Hypothalamus (tissue), 51 donors: ENCODE results near the gene KIF26A.
A peak's percentile ranks its signal among the peaks of the same experiment; 100 is the strongest.

ENCODE experiments used
- DNase-seq, 51 donors: peaks; one replicate each; lab custom pipeline; 2025; lab: John Stamatoyannopoulos, UW

The KIF26A gene

GRCh38 chr14:104100171-104101085 is 38.0 kb upstream of the KIF26A start:
- no peak for DNase-seq

DNA sequence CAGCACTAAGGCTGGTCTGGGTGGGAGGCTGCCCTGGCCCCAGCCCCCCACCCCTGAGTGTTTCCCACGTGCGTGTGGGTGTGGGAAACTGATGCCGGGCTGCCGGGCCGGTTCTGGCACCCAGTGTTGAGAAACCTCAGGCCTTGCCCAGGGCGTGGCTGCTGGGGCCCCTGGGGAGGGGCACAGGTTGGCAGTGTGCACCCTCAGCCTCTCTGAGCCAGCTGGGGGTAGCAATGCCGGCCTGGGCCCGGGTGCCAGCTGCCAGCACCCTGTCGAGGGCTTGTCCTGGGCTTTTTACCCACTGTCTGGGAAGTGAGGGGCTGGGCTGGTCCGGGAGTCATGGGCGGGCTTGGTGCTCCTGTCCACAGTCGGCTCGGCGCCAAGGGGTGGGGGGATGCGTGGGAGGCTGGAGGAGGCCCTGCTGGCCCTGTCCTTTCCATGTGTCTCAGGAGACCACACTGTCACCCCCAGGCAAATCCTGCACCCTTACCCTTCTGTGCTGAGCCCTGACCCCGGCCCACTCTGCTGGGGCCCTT is 37.2 kb upstream of the KIF26A start:
- no peak for DNase-seq

GRCh38 chr14:104101651-104102281 is 36.6 kb upstream of the KIF26A start:
- DNase-seq, result no peak

DNA sequence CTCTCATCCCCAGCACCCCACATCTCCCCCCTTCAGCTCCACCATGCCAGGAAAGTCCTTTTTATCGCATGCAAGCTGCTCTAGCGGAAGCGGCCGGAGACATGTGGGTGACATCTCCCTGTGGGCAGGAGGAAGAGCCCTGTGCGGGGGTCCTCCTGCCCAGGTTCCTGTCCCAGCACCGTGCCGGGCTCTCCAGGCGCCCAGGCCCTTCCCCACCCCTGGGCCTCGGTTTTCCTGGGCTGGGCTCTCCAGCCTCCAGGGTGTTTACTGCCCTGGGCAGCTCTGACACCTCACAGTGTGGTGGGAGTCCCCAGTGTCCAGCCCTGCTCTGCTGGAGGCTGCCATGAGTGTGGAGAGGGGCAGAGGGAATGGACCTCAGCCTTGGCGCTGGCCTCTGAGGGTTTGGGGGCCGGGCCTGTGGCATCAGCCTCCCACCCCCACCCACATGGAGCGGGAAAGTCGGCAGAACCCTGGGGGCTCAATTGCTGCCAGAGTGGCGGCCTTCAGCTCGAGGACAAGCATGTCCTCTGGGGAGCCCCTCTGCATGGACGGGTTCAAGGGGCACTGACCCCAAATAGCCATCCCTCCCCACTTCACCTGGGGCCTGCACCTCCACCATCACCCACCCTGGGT is 36.0 kb upstream of the KIF26A start:
- DNase-seq, result no peak

- no peak for DNase-seq
These were observed 35.3 kb upstream of the KIF26A start for GRCh38 chr14:104103061-104103445.

DNA sequence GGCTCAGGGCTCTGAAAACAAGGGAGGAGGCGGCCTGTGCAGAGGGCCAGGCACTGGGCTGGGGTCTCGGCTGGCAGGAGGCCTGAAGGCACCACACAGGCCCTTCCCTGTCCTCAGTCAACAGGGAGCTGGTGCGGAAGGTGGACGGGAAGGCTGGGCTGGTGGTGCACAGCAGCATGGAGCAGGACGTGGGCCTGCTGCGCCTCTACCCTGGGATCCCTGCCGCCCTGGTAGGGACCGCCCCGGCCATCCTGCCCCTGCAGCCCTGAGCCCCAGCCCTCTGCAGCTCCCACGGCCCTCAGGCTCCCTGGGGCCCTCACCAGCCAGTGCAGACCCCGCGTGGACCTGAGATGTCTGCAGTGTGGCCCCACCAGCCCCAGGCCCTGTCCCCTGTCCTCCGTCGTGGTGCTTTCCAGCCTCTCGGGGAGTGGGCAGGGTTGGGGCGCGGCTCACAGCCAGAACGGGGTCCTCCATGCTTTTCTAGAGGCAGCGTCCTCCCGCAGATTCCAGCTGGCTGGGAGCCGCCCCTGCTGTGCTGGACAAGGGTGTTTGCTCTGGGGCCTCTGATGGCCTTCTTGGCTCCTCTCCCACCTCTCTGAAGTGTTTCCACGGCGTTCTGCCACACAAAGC is 34.8 kb upstream of the KIF26A start:
- no peak for DNase-seq

- no peak for DNase-seq
These were observed 34.1 kb upstream of the KIF26A start for GRCh38 chr14:104104076-104104901.

DNA sequence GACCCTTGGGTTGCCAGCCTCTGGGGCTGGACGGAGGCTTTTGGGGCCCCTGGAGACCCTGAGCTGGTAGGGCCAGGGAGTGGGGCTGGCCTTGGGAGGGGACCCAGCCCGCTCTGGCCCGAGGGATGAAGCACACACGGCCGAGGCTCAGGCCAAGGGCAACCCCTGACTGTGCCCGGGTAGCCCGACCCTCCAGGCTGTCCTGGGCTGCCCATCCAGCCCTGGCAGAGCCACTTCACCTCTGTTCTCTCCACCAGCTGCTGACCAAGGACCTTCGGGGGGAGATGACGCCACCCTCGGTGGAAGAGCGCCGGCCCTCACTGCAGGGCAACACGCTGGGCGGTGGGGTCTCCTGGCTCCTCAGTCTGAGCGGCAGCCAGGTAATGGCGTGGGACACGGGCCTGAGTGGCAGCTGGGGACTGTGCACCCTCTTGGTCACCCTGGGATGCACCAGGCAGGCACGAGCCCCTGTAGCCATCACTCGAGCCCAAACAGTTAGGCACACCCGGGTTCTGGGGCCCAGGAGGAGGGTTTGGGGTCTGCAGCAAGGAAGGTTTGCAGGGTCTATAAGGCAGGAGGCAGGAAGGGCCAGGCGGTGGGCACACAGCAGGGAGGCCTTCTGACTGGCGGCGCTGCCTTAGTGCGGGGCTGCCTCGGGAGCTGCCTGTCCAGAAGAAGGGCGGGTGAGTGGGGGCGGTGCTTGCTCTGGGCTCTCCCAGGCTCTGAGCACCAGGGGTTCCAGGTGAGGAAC is 33.1 kb upstream of the KIF26A start:
- DNase-seq, result no peak

DNA sequence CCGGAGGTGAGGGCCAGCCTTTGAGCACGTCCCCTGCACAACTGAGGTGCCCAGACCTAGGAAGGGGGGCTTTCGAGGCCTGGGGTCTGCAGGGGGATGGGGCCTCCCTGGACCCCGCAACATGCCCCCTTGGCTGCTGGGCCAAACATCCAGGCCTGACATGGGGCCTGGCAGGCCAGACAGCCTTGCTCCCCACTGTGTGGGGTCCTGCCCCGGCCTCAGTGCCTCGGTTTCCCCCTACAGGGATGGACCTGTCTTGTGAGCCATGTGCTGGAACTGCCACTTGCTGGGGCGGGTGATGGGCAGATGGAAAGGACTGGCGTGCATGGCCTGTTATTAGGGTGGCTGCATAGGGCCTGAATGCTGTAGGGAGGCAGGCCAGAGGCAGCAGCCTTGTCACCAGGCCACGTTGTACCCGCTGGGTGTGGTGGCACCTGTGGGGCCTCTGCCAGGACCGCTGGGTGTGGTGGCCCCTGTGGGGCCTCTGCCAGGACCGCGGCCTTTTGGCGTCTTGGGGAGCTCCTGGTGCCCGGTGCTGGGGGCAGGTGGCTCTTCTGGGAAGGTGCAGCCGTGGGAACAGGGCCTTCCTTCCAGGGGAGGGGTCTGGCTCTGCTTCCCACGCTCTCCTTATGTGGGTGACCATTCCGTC is 32.4 kb upstream of the KIF26A start:
- DNase-seq, result no peak

GRCh38 chr14:104106471-104106991 is 31.9 kb upstream of the KIF26A start:
- no peak for DNase-seq

DNA sequence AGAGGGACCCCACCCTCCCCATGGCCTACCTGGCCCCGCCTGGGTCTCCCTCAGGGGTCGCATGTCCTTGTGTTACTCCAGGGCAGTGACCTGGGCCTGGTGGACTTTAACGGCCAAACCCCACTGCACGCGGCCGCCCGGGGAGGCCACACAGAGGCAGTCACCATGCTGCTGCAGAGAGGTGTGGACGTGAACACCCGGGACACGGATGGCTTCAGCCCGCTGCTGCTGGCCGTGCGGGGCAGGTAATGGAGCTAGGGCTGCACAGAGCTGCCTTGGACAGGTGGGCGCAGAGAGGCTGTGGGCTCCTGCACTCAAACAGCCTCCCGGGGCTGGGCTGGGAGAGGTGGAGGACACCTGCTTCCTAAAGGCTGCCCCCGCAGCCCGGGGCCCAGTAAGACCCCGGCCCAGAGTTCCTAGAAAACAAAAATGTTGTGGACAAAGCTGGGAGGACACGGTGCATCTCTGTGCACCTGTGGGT is 31.2 kb upstream of the KIF26A start:
- DNase-seq, result no peak

GRCh38 chr14:104107611-104108569 is 30.5 kb upstream of the KIF26A start:
- DNase-seq, result peak in 2 of 51 donors; percentile 12 to 35

- DNase-seq, result no peak
These were observed 29.5 kb upstream of the KIF26A start for GRCh38 chr14:104108570-104109541.

DNA sequence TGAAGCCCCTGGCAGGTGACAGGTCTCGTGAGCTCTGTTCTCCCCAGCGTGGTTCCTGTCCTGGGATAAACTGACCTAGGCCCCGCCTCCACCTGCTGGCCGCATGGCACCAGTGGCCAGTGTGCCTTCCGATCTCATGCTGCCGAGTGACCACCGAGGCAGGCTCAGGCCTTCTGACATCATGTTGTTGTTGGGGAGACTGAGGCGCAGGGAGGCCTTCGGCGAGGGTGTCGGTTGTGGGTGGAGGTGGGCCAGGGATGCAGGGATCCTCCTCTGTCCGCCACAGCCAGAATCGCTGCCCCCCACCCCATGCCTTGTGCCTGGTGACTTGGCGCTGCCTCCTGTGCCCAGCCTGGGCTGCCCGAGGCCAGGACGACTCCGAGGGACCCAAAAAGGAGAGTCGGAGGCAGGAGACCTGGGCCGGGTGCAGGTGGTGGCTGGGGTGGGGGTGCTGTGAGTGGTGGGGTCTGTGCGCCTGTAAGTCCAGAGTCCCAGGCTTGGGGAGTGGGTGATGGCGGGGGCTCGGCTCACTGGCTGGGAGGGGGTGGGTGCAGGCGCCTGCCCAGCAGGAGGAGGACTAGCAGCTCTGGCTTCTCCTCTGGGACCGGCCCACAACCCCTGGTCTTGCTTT is 28.5 kb upstream of the KIF26A start:
- DNase-seq, result no peak

DNA sequence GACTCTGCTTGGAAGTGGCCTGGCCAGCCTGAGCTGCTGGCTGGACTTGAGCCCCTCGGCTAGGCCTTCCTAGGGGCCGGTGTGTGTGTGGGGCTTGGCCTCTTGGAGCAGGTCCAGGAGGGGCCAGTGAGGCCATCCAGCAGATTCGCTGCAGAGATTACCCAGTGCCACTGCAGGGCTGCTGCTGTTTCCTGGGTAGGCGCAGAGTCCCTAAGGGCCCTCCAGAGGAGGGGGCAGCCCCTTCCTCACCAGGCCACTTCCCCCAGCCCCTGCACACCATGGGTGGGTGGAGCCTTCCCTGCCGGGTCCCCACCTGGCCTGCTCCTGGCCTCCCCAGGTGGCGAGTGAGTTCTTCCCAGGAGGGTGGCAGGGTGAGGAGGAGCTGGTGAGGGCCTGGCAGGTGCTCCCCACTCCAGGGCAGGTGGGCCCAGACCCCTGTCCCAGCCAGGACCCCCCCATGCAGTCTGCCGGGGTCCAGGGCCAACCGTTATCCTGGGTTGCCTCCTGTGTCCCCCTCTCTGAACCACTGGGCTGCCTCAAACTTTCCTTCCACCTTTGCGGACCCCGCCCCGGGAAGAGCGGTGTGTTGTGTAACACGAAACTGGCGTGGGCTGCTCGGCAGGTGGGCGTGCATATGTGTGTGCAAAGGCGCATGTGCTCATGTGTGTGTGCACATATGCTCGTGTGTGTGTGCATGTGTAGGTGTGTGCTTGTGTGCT is 27.7 kb upstream of the KIF26A start:
- DNase-seq, result no peak
